ENCODE results near the gene CRIP3.

GRCh38 chr6:43310134-43310533, 1.5 kb upstream of the CRIP3 start:
- TF ChIP-seq, protein P1, sequence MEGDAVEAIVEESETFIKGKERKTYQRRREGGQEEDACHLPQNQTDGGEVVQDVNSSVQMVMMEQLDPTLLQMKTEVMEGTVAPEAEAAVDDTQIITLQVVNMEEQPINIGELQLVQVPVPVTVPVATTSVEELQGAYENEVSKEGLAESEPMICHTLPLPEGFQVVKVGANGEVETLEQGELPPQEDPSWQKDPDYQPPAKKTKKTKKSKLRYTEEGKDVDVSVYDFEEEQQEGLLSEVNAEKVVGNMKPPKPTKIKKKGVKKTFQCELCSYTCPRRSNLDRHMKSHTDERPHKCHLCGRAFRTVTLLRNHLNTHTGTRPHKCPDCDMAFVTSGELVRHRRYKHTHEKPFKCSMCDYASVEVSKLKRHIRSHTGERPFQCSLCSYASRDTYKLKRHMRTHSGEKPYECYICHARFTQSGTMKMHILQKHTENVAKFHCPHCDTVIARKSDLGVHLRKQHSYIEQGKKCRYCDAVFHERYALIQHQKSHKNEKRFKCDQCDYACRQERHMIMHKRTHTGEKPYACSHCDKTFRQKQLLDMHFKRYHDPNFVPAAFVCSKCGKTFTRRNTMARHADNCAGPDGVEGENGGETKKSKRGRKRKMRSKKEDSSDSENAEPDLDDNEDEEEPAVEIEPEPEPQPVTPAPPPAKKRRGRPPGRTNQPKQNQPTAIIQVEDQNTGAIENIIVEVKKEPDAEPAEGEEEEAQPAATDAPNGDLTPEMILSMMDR (IDR thresholded peaks at IDR 0.05 in 8 of 11, conservative IDR thresholded peaks at IDR 0.05 in 3 of 11), result no peak
- no peak for TF ChIP-seq POLR2A (IDR thresholded peaks at IDR 0.05)
